Epithelial cell of esophagus (primary cell): Measurements from ENCODE around the gene TRIM34.
"Not testable (repeated sequence)": the region's sequence is repeated elsewhere in the genome, so short reads cannot be mapped to it uniquely, and the experiment has no call there.

Source experiments
- DNase-seq: peaks from one replicate; pipeline ENCODE4 v3.0.0; 2010; ENCODE audit warnings: low read depth
- H3K4me3 ChIP-seq: 2 replicates; pipeline ENCODE4 v1.5.1; 2011; ENCODE audit warnings: mild to moderate bottlenecking, low read length, control low read depth
- CTCF ChIP-seq: IDR thresholded peaks from 2 replicates; pipeline ENCODE4 v1.5.1; 2011; ENCODE audit warnings: low read depth, mild to moderate bottlenecking, low read length, control low read depth, inconsistent platforms; ENCODE audit not compliant: insufficient read depth; ENCODE audit errors: missing control alignments

TRIM34 gene

GRCh38 chr11:5643585-5643984 is 18.8 kb downstream of the TRIM34 start:
- DNase-seq = peak; percentile 16
- TF ChIP-seq CTCF = no peak
- no peak overlapping the region for H3K4me3 ChIP-seq

- DNase-seq = no peak
- no peak for TF ChIP-seq CTCF
- H3K4me3 ChIP-seq = no peak overlapping the region
These were observed 21.3 kb downstream of the TRIM34 start for GRCh38 chr11:5646139-5646538.

- TF ChIP-seq CTCF = no peak
- H3K4me3 ChIP-seq = no peak overlapping the region
- DNase-seq = no peak
These were observed 30.7 kb downstream of the TRIM34 start for GRCh38 chr11:5655474-5655873.

- H3K4me3 ChIP-seq, DNase-seq: not testable (repeated sequence)
These were observed 32.2 kb downstream of the TRIM34 start for GRCh38 chr11:5656956-5657355.

GRCh38 chr11:5658318-5658717 is 33.5 kb downstream of the TRIM34 start:
- H3K4me3 ChIP-seq = no peak overlapping the region
- no peak for DNase-seq
- no peak for TF ChIP-seq CTCF

GRCh38 chr11:5663511-5663910 is 38.7 kb downstream of the TRIM34 start:
- H3K4me3 ChIP-seq = no peak overlapping the region
- TF ChIP-seq CTCF = no peak
- DNase-seq = peak; percentile 8

- DNase-seq = no peak
- no peak overlapping the region for H3K4me3 ChIP-seq
- no peak for TF ChIP-seq CTCF
These were observed 40.3 kb downstream of the TRIM34 start for GRCh38 chr11:5665051-5665570.
